Esophagus squamous epithelium (tissue), 4 donors: ENCODE results near the gene CD109.

Source experiments
- POLR2A ChIP-seq, 4 donors: fragments of 450-650 bp; IDR thresholded peaks; one replicate each; pipeline ENCODE4 v1.6.1; 2017; ENCODE audit warnings: antibody characterized with exemption in 4 of 4, mild to moderate bottlenecking in 4 of 4, moderate library complexity in 3 of 4
- TF ChIP-seq, protein P1 (sequence below), 6 experiments: fragments of 450-650 bp in 4 of 6; fragments of 200-600 bp in 2 of 6; sonication (generic) in 2 of 6; IDR thresholded peaks; one replicate each; pipeline ENCODE4 v1.5.1; 2016 to 2019; ENCODE audit warnings: antibody characterized with exemption in 6 of 6, mild to moderate bottlenecking in 4 of 6, moderate library complexity in 4 of 6

- TF ChIP-seq, protein P1, sequence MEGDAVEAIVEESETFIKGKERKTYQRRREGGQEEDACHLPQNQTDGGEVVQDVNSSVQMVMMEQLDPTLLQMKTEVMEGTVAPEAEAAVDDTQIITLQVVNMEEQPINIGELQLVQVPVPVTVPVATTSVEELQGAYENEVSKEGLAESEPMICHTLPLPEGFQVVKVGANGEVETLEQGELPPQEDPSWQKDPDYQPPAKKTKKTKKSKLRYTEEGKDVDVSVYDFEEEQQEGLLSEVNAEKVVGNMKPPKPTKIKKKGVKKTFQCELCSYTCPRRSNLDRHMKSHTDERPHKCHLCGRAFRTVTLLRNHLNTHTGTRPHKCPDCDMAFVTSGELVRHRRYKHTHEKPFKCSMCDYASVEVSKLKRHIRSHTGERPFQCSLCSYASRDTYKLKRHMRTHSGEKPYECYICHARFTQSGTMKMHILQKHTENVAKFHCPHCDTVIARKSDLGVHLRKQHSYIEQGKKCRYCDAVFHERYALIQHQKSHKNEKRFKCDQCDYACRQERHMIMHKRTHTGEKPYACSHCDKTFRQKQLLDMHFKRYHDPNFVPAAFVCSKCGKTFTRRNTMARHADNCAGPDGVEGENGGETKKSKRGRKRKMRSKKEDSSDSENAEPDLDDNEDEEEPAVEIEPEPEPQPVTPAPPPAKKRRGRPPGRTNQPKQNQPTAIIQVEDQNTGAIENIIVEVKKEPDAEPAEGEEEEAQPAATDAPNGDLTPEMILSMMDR (IDR thresholded peaks at IDR 0.05), result no peak
- TF ChIP-seq POLR2A (IDR thresholded peaks at IDR 0.05), result no peak
Observed at GRCh38 chr6:73691512-73691911, 4.5 kb upstream of the CD109 start.
